Progenitor cell of endocrine pancreas (in vitro differentiated cells): ENCODE results near the gene ZKSCAN1. TPM values are rescaled to one million over a fixed set of nuclear protein-coding genes. Genes with fewer than 3 reads are reported as not detected.

Experiments used
- DNase-seq: peaks from one replicate; pipeline ENCODE4 v3.0.0; 2021; ENCODE audit warnings: low spot score; ENCODE audit not compliant: unreplicated experiment
- H3K27ac Mint-ChIP-seq: 2 replicates; pipeline ENCODE4 v1.8.0; 2021; ENCODE audit warnings: mild to moderate bottlenecking, moderate library complexity, mixed read lengths
- H3K27me3 Mint-ChIP-seq: 2 replicates; pipeline ENCODE4 v1.8.0; 2021; ENCODE audit warnings: mixed read lengths
- H3K36me3 Mint-ChIP-seq: 2 replicates; pipeline ENCODE4 v1.8.0; 2022; ENCODE audit warnings: mixed read lengths; ENCODE audit not compliant: insufficient read depth
- H3K4me1 Mint-ChIP-seq: 2 replicates; pipeline ENCODE4 v1.8.0; 2021; ENCODE audit warnings: low read depth, mixed read lengths
- H3K4me3 Mint-ChIP-seq: 2 replicates; pipeline ENCODE4 v1.8.0; 2021; ENCODE audit warnings: low read depth, mild to moderate bottlenecking, moderate library complexity, mixed read lengths
- H3K9me3 Mint-ChIP-seq: 2 replicates; pipeline ENCODE4 v1.8.0; 2021; ENCODE audit warnings: low read depth, mixed read lengths
- total RNA-seq: library from RNA; stranded (reverse); gene quantifications from 2 replicates; pipeline ENCODE4 v1.2.1, GENCODE V29; 2021
- TF ChIP-seq, protein P1 (sequence below): fragments of 200-600 bp; sonication (generic); IDR thresholded peaks from one replicate; pipeline ENCODE4 v1.5.0; 2021; ENCODE audit warnings: antibody characterized with exemption, mild to moderate bottlenecking; ENCODE audit not compliant: unreplicated experiment

Gene ZKSCAN1
- total RNA-seq, 1 donor from 2014 or later: 209 TPM

DNA sequence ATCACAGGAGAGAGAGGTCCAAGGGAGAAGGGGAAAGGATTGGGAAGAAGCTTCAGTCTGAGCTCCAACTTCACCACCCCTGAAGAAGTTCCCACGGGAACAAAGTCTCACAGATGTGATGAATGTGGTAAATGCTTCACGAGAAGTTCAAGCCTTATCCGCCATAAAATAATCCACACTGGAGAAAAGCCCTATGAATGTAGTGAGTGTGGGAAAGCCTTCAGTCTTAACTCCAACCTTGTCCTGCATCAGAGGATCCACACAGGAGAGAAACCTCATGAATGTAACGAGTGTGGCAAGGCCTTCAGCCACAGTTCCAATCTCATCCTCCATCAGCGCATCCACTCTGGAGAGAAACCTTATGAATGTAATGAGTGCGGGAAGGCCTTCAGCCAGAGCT, 18.1 kb downstream of the ZKSCAN1 start:
- Mint-ChIP-seq H3K36me3 (peaks cover 65% of the 10 kb centered on the region), H3K4me3 (no peak overlapping the region), H3K27me3 (no peaks in the 10 kb centered on the region), H3K9me3 (peaks cover 3% of the 10 kb centered on the region), H3K27ac (peak overlapping the region; percentile 45), H3K4me1 (no peaks in the 10 kb centered on the region)
- no peak for DNase-seq
- TF ChIP-seq, protein P1, sequence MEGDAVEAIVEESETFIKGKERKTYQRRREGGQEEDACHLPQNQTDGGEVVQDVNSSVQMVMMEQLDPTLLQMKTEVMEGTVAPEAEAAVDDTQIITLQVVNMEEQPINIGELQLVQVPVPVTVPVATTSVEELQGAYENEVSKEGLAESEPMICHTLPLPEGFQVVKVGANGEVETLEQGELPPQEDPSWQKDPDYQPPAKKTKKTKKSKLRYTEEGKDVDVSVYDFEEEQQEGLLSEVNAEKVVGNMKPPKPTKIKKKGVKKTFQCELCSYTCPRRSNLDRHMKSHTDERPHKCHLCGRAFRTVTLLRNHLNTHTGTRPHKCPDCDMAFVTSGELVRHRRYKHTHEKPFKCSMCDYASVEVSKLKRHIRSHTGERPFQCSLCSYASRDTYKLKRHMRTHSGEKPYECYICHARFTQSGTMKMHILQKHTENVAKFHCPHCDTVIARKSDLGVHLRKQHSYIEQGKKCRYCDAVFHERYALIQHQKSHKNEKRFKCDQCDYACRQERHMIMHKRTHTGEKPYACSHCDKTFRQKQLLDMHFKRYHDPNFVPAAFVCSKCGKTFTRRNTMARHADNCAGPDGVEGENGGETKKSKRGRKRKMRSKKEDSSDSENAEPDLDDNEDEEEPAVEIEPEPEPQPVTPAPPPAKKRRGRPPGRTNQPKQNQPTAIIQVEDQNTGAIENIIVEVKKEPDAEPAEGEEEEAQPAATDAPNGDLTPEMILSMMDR: no peak

DNA sequence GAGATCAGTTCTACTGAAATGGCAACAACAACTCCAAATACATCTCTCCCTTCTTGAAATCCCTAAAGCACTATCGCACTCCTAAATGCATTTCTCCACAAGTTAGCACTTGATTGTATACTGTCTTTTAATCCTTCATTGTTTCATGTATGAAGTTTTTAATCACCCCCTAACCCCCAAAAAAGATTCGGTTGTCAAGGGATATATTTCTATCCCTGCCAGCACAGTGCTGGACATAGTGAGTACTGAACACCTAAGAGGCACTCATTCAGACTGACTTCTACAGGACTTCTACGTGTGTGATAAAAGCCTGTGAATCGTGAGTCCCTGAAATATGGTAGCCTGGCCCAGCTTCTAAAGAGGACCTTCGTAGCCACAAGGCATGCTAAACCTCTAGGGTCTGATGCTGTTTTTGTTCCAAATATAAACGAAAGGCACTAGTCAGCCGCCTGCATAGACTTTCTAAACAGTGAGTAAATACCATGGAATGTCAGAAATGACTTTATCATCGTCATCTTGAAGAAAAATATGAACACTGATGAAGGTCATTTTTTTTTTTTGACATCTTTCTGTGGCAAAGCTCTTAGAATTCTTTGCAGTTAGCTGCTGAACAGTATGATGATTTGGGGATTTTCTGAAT, 19.6 kb downstream of the ZKSCAN1 start:
- no peak overlapping the region for H3K27ac Mint-ChIP-seq
- no peaks in the 10 kb centered on the region for H3K27me3 Mint-ChIP-seq
- H3K4me1 Mint-ChIP-seq: no peaks in the 10 kb centered on the region
- H3K9me3 Mint-ChIP-seq: peaks cover 3% of the 10 kb centered on the region
- H3K4me3 Mint-ChIP-seq: no peak overlapping the region
- no peak for DNase-seq
- TF ChIP-seq, protein P1: no peak
- H3K36me3 Mint-ChIP-seq: peaks cover 66% of the 10 kb centered on the region

DNA sequence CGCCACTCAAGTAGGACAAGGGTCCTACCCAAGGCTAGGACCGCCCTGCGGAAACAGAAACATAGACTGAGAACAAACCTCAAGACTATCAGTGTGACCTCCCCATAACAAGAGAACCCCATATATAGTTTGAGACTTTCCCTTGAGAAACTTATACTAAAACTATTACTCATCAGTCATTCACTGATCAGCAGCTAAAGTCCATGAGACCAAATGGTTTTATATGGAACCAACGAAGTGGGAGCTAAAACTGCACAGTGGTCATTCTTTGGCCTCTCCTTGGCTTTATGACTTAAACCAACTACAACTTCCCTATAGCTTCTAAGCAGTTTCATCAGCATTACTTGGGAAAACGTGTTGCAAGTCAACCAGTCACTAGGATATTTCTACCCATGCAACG, 20.5 kb downstream of the ZKSCAN1 start:
- TF ChIP-seq, protein P1: no peak
- no peaks in the 10 kb centered on the region for H3K4me1 Mint-ChIP-seq
- peaks cover 3% of the 10 kb centered on the region for H3K9me3 Mint-ChIP-seq
- H3K27ac Mint-ChIP-seq: no peak overlapping the region
- H3K36me3 Mint-ChIP-seq: peaks cover 59% of the 10 kb centered on the region
- no peak for DNase-seq
- H3K27me3 Mint-ChIP-seq: no peaks in the 10 kb centered on the region
- no peak overlapping the region for H3K4me3 Mint-ChIP-seq

DNA sequence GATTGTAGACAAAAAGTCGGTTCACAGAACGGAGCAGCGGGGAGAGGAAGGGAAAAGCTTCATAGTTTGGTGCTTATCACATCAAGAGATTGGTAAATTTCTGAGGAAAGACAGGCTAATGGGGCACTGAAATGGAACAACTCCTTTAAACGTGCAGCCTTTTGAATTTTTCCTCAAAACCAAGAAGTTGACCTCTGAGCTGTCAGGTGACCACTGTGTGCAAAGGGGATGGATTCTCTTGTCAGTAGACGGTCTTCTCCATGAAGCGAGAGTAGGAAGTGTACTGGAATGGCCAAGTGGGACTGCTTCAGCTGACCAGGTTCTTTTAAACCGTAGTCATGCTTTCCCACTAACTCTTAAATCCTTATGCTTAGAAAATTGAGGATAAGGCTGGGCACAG, 22.9 kb downstream of the ZKSCAN1 start:
- no peak for DNase-seq
- Mint-ChIP-seq H3K9me3 (peaks cover under 1% of the 10 kb centered on the region), H3K36me3 (peaks cover 48% of the 10 kb centered on the region), H3K27ac (no peak overlapping the region), H3K27me3 (no peaks in the 10 kb centered on the region), H3K4me3 (no peak overlapping the region), H3K4me1 (peaks cover 3% of the 10 kb centered on the region)
- TF ChIP-seq, protein P1: no peak

DNA sequence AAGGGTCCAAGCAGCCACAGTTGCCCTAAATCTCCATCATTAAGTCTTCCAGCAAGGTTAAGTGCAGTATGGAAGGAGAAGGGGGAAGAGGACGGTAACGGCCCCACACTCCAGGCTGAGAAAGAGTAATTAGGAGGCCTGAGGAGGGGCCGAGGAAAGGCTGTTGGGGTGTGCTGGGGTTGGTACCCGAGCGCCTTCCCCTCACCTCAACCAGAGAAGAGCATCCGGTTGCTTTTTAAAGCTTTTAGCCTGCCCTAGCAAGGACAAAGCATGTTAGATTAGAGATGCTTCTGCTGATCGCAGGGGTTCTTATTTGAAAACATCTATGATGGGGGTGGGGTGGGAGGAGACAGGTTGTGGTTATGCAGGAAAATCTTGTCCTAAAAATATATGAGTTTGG, 25.2 kb downstream of the ZKSCAN1 start:
- Mint-ChIP-seq H3K36me3 (peaks cover 27% of the 10 kb centered on the region), H3K9me3 (no peaks in the 10 kb centered on the region), H3K4me1 (peaks cover 3% of the 10 kb centered on the region), H3K27ac (no peak overlapping the region), H3K4me3 (no peak overlapping the region), H3K27me3 (no peaks in the 10 kb centered on the region)
- TF ChIP-seq, protein P1: no peak
- DNase-seq: no peak
